SHP77 treated with DMSO at 0.1 percent for 48 hours (cell line): ENCODE results near the gene C5orf22.

Experiments
- DNase-seq: peaks from one replicate; lab custom pipeline; 2025; lab: John Stamatoyannopoulos, UW

The C5orf22 gene

GRCh38 chr5:31604240-31604639 is 72.1 kb downstream of the C5orf22 start:
- DNase-seq, result no peak

DNA sequence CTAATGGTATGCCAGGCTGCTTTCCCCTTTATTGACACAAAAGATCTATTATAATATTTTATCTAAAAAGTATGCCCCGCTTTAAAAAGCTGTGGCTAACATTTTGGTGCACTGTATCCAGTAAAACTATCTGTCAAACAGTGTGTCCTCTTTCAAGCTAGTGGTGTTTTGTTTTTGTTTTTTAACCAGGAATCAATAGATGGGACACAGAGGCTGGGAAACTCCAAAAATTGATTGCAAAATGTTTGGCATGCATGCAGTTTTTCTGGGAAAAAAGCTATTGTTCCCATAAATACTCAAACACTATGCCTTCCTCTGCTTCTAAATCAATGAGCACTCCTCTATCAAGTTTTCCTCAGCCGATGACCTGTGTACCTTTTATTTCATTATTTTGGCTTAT is 72.5 kb downstream of the C5orf22 start:
- no peak for DNase-seq
